Measurements from ENCODE around the gene ZNF83. TPM values are rescaled to one million over a fixed set of nuclear protein-coding genes. Genes with fewer than 3 reads are reported as not detected.

Gene ZNF83
- total RNA-seq, 1 experiment from 2014 or later = 54.6 TPM

GRCh38 chr19:52665529-52665928 is 27.4 kb upstream of the ZNF83 start:
- ChIA-PET CTCF (no interaction called here), POLR2A (ENCODE audit: unreplicated experiment) (interaction anchor here (0.6 kb wide), 1 partner anchor 24 kb away, joined by 4 read pairs; no protein-coding TSS in a partner anchor)
- intact Hi-C loops (cut with micrococcal nuclease; ENCODE audit: unreplicated experiment) = no loop called here
- no peaks in the 10 kb centered on the region for H3K79me2 ChIP-seq (ENCODE audit: low read depth)
- no peaks in the 10 kb centered on the region for H3K9me2 ChIP-seq (ENCODE audit: insufficient read depth)
- DNase-seq = peak; percentile 21 to 79
- H3K27ac ChIP-seq = peak overlapping the region; percentile 70
- no peaks in the 10 kb centered on the region for H4K20me1 ChIP-seq (ENCODE audit: insufficient read depth)
- TF ChIP-seq EZH2 (IDR thresholded peaks at IDR 0.05; ENCODE audit: low read depth) = no peak
- no peak for TF ChIP-seq CTCF (conservative IDR thresholded peaks at IDR 0.05)
- peaks cover 13% of the 10 kb centered on the region for H3K9me3 ChIP-seq (ENCODE audit: insufficient read depth, low read depth)
- H3K27me3 ChIP-seq (ENCODE audit: insufficient read depth, low read depth) = no peaks in the 10 kb centered on the region
- peaks cover 13% of the 10 kb centered on the region for H3K4me1 ChIP-seq (replicated peaks; ENCODE audit: insufficient read depth)
- H3K36me3 ChIP-seq (ENCODE audit: low read depth) = peaks cover 5% of the 10 kb centered on the region
- H3K4me3 ChIP-seq = no peak overlapping the region
- no peak overlapping the region for H3K4me2 ChIP-seq
- H2AFZ ChIP-seq = no peak overlapping the region
- H3F3A ChIP-seq (ENCODE audit: insufficient read depth, low read depth) = peaks cover 16% of the 10 kb centered on the region; the same call in 1 of the 2 replicates
- no TSS peak for BruUV-seq (replicated peaks)

- no peak for TF ChIP-seq CTCF (conservative IDR thresholded peaks at IDR 0.05)
- no peak for TF ChIP-seq EZH2 (IDR thresholded peaks at IDR 0.05; ENCODE audit: low read depth)
- H3K27ac ChIP-seq = peak overlapping the region; percentile 70
- H3K79me2 ChIP-seq (ENCODE audit: low read depth) = no peaks in the 10 kb centered on the region
- no peaks in the 10 kb centered on the region for H4K20me1 ChIP-seq (ENCODE audit: insufficient read depth)
- no peak overlapping the region for H3K4me2 ChIP-seq
- intact Hi-C loops (cut with micrococcal nuclease; ENCODE audit: unreplicated experiment) = no loop called here
- POLR2A ChIA-PET (ENCODE audit: unreplicated experiment) = interaction anchor here (0.6 kb wide), 1 partner anchor 961 kb away, joined by 4 read pairs; no protein-coding TSS in a partner anchor
- CTCF ChIA-PET = no interaction called here
- no peak overlapping the region for H3K4me3 ChIP-seq
- no peak for DNase-seq
- H3K9me2 ChIP-seq (ENCODE audit: insufficient read depth) = no peaks in the 10 kb centered on the region
- BruUV-seq (replicated peaks) = TSS peak; percentile 71
- H3K4me1 ChIP-seq (replicated peaks; ENCODE audit: insufficient read depth) = peaks cover 13% of the 10 kb centered on the region
- H3K36me3 ChIP-seq (ENCODE audit: low read depth) = peaks cover 6% of the 10 kb centered on the region; the same call in 1 of the 2 replicates
- H3F3A ChIP-seq (ENCODE audit: insufficient read depth, low read depth) = peaks cover 11% of the 10 kb centered on the region; the same call in 1 of the 2 replicates
- H3K27me3 ChIP-seq (ENCODE audit: insufficient read depth, low read depth) = no peaks in the 10 kb centered on the region
- peaks cover 8% of the 10 kb centered on the region for H3K9me3 ChIP-seq (ENCODE audit: insufficient read depth, low read depth)
- no peak overlapping the region for H2AFZ ChIP-seq
Observed at GRCh38 chr19:52665027-52665426, 26.9 kb upstream of the ZNF83 start.

- Histone ChIP-seq H3K4me2 (no peak overlapping the region), H3K79me2 (ENCODE audit: low read depth) (no peaks in the 10 kb centered on the region), H3K9me2 (ENCODE audit: insufficient read depth) (no peaks in the 10 kb centered on the region), H3K27me3 (ENCODE audit: insufficient read depth, low read depth) (no peaks in the 10 kb centered on the region), H3K9me3 (ENCODE audit: insufficient read depth, low read depth) (peaks cover 7% of the 10 kb centered on the region; the same call in 1 of the 2 replicates), H3K4me3 (no peak overlapping the region), H4K20me1 (ENCODE audit: insufficient read depth) (no peaks in the 10 kb centered on the region), H3F3A (ENCODE audit: insufficient read depth, low read depth) (peaks cover 6% of the 10 kb centered on the region; the same call in 1 of the 2 replicates), H3K4me1 (replicated peaks; ENCODE audit: insufficient read depth) (peaks cover 13% of the 10 kb centered on the region), H3K27ac (no peak overlapping the region), H2AFZ (no peak overlapping the region), H3K36me3 (ENCODE audit: low read depth) (peaks cover 10% of the 10 kb centered on the region; the same call in 1 of the 2 replicates)
- intact Hi-C loops (cut with micrococcal nuclease; ENCODE audit: unreplicated experiment) = no loop called here
- DNase-seq = no peak
- POLR2A ChIA-PET (ENCODE audit: unreplicated experiment) = interaction anchor here (0.6 kb wide), 1 partner anchor 960 kb away, joined by 4 read pairs; no protein-coding TSS in a partner anchor
- no TSS peak for BruUV-seq (replicated peaks)
- CTCF ChIA-PET = no interaction called here
- no peak for TF ChIP-seq EZH2 (IDR thresholded peaks at IDR 0.05; ENCODE audit: low read depth)
- no peak for TF ChIP-seq CTCF (conservative IDR thresholded peaks at IDR 0.05)
Observed at GRCh38 chr19:52664461-52664860, 26.3 kb upstream of the ZNF83 start.
